ENCODE data around the gene HIVEP1.

DNA sequence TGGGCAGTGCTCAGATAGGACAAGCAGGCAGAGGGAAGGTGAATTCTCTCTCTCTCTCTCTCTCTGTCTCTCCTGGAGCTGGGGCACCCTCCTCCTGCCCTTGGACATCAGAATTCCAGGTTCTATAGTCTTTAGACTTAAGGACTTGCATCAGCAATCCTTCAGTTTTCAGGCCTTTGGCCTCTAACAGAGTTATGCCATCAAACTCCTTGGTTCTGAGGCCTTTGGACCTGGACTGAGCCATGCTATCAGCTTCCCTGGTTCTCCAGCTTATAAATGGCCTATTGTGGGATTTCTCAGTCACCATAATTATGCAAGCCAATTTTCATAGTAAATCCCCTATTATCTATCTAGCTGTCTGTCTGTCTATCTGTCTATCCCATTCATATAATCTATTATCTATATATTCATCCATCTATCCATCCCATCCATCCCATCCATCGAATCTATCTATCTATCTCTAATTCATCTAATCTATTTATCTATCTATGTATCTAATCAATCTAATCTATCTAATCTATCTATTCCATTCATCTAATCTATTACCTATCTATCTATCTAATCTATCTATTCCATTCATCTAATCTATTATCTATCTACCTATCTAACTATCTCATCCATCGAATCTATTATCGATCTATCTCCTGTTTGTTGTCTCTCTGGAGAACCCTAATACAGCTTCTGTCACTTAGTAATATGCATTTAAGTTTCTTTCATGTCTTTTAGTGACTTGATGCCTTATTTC is 48.2 kb upstream of the HIVEP1 start:
- TF ChIP-seq, protein P1, sequence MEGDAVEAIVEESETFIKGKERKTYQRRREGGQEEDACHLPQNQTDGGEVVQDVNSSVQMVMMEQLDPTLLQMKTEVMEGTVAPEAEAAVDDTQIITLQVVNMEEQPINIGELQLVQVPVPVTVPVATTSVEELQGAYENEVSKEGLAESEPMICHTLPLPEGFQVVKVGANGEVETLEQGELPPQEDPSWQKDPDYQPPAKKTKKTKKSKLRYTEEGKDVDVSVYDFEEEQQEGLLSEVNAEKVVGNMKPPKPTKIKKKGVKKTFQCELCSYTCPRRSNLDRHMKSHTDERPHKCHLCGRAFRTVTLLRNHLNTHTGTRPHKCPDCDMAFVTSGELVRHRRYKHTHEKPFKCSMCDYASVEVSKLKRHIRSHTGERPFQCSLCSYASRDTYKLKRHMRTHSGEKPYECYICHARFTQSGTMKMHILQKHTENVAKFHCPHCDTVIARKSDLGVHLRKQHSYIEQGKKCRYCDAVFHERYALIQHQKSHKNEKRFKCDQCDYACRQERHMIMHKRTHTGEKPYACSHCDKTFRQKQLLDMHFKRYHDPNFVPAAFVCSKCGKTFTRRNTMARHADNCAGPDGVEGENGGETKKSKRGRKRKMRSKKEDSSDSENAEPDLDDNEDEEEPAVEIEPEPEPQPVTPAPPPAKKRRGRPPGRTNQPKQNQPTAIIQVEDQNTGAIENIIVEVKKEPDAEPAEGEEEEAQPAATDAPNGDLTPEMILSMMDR (IDR thresholded peaks at IDR 0.05; ENCODE audit: insufficient read depth, low read depth, low read length), result no peak
- TF ChIP-seq EZH2 (IDR thresholded peaks at IDR 0.05; ENCODE audit: insufficient read depth, low read length), result no peak
